Activated T-cell treated with anti-CD3 and anti-CD28 coated beads for 48 hours (primary cell): ENCODE data around the gene MRPL43.
"Not testable (repeated sequence)": the region's sequence is repeated elsewhere in the genome, so short reads cannot be mapped to it uniquely, and the experiment has no call there.

Source experiments
- DNase-seq: peaks from one replicate; pipeline ENCODE4 v3.0.0-alpha.2; 2020; ENCODE audit warnings: low read depth

Gene MRPL43

DNA sequence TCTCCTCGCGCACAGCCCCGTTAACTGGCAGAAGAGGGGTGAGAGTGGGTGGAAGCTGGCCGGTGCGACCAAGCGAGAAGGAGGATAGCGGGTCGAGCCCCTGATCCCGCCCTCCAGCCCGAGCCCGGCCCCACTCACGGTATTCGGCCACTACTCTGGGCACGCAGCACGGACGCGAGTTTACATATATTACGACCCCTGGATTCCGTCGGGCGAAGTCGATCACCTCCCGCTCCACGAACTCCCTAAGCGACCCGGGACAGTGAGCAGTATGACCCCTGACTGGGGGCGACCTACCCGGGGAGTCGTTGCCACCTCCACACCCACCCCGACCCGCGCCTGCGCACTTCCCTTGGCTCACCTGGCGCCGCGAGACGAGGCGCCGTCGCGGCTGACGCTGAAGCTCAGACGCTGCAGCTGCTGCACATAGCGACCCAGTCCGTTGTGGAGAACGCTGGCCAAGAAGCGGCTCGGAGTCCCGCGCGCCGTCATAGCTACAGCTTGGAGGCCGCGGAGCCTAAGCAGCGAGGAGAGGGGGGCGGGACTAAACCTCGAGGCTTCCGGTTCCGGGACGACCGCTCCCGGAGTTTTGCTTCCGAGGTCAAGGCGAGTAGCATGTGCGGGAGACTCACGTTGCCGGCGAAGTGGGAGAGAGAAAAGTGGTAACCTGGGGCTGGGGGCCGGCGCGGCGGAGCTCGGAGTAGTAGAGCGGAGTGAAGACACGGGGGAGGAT is at the start of gene MRPL43, which contains the start of gene TWNK:
Gene MRPL43 (minus strand): TSS at position 546 of the 733 bp plus-strand sequence. CDS start 54 bp downstream, at position 492.
Gene TWNK (plus strand): TSS at position 592 of the 733 bp plus-strand sequence. CDS start 668 bp downstream, outside the sequence.
- peak; percentile 77 for DNase-seq

DNA sequence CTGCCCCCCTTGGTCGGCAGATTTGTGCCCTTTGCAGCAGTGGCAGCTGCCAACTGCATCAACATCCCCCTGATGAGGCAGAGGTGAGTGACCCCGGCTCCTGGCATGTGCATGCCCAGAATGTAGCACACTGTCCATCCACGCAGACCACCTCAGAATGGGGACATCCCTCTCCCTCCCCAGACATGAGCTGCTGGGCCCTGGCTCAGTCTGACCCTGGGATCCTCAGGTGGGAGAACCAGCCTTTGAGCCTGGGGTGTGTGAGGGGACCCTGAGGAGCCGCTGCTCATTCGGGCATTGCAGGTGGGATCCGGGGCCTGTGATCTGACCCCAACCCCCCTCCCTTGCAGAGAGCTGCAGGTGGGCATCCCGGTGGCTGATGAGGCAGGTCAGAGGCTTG is 49.4 kb upstream of the MRPL43 start:
- no peak for DNase-seq

DNA sequence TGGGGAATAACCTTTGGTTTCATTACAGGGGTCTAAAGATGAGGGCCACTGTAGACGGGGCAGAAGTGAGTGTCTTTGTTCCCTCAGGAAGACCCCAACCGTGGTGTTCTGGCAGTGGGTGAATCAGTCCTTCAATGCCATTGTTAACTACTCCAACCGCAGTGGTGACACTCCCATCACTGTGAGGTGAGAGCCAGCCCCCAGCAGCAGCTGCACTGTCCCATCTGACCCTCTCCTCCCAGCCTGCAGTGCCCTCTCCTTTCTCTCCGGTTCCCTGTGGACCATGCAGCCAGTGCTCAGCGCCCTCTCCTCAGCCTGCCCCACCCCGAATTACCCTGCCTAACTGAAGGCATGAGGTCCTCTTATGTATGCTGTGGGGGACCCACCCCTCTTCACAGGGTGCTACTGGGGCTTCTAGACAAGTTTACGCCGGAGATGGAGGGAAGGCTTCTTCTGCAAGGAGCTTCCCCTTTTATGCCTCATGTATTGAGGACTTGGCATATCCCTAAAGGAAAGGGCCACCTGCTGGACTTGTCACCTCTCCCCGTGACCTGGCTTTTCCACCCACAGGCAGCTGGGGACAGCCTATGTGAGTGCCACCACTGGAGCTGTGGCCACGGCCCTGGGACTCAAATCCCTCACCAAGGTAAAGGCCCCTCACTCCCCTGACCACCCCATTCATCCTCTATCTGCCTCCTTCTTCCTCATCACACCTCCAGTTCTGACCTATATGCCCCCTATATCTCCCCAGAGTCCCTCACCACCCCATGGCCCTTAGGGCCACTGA is 48.8 kb upstream of the MRPL43 start:
- no peak for DNase-seq

DNA sequence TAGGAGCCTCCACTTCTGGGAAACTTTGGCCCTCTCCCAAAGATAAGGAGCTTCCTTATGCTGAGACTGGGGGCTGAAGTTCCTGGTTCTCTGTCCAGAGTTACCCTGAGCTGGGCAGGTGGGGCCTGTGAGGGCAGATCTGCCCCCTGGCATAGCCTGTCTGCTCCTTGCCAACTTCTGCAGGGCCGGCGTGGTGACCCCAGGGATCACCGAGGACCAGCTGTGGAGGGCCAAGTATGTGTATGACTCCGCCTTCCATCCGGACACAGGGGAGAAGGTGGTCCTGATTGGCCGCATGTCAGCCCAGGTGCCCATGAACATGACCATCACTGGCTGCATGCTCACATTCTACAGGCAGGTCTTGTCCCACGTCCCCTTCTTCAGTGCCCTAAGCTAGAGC is 48.0 kb upstream of the MRPL43 start:
- no peak for DNase-seq

DNA sequence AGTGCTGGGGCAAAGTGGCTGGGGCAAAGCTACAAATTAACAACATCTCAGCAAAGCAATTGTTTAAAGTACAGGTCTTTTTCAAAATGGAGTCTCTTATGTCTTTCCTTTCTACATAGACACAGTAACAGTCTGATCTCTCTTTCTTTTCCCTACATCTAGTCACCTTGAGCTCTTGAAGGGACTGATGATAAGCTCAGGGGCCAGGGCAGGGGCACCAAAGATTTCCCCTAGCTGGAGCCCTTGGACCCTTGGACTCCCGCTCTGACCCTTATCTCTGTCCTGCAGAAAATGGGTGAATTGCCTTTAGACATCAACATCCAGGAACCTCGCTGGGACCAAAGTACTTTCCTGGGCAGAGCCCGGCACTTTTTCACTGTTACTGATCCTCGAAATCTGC is 47.1 kb upstream of the MRPL43 start:
- DNase-seq: not testable (repeated sequence)

DNA sequence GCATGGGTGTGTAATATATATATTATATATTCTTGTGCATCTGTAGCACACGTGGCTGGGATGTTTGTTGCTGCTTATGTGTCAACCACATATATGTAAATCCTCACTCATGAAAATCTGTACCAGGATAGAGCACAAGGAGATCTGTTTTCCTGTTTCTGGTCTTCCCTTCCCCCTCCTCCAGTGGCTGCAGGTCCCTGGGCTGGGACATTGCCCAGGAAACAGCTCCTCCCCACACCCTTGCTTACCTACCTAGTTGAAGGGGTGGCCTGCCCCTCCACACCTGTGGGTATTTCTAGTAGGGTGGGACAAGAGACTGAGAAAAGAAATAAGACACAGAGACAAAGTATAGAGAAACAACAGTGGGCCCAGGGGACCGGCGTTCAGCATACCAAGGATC is 46.0 kb upstream of the MRPL43 start:
- DNase-seq: no peak

DNA sequence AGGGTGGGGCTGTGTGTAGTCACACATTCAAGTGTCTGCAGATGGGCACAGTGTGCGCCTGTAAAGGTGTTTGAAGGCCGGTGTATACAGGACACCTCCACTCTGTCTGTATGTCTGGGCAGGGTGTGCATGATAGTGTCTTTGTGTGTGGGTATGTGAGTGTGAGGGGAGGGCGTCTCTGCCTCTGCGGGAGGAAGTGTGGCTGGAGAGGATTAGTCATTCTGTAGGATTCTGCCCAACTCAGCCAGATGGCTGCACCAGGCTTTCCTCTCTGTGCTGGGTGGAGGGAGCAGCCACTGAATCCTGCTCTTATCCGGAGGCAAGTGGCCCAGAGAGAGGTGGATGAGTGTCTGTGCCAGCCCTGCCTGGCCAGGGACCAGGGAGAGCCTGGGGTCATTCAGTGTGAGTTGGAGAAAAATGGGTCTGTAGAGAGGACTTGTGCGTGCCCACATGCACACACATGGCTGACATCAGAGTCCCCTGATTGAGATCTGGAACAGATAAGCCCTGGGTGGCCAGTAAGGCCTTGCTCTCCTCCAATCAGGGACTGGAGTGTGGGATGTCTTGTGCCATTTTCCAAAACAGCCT is 45.4 kb upstream of the MRPL43 start:
- peak; percentile 46 for DNase-seq

DNA sequence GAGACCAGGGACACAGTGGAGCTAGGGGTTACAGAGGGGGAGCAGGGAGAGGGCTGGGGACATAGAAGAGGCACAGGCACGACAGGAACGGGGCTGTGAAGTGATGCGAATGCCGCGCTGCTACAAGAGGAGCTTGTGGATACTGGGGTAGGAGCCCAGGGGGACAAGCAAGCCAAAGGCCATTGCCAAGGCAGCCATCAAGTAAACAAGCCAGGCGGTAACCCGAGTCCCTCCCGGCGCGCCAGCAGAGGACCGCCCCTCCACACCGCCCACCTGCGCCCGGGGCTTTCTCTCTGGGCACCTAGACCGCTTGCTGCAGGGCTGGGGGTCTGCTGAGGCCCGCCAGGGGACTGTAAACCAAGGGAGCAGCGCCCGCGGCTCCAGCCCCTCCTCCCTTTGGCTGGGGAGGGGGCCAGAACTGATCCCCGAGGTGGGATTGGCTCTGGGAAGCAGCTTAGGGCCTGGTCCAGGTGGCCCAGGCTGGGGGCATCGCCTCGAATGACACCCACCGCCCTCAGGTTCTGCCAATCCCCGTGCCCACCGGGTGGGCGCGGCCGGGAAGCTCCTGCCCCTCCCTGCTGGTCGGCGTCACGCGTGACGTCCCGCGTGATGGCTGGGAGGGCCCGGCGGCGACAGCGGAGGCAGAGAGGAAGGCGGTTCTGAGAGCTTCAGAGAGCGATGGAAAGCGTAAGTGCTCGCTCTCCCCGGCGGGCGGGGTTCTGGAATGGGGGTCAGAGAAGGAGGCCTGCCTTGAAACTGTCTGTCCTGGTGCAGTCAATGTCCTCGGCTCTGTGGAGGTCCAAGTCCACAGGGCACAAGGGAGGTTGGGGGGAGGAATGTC is 44.7 kb upstream of the MRPL43 start:
- DNase-seq: peak; percentile 66

DNA sequence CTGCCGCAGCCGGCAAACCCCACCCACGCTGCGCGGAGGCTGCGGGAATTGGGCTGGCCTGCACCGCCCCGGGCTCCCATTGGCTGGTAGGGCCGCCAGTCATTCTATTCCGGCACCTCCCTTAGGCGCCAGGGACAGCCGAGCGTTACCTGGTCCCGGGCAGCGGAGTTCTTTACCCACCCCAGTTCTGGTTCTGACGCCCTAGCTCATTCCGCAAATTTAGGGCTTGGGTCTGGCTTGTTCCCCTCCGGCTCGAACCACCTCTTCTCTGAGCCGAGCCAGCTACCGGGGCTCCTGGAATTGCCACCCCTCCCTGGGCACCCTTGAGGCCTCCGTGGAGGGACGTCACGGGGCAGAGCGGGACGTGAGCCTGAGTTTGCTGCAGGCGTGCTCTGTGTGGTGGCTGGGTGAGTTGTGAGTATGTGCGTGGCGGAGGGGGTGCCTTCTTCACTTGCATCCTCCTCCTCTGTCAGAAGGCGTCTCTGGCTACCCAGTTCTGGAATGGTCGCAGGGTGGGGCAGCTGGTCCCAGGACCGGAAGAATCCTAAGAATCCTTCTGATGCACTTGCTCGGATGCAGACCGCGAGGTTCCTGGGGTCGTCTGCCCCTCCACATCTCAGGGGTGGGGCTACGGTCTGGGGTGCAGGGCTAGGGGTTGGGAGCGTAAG is 44.0 kb upstream of the MRPL43 start, which contains the start of the genes PDZD7 and SFXN3:
Gene PDZD7 (minus strand): TSS at position 2 of the 668 bp plus-strand sequence. CDS start 910 bp downstream, outside the sequence.
Gene SFXN3 (plus strand): TSS at position 107 of the 668 bp plus-strand sequence. CDS start 3,461 bp downstream, outside the sequence.
- peak; percentile 96 for DNase-seq

DNA sequence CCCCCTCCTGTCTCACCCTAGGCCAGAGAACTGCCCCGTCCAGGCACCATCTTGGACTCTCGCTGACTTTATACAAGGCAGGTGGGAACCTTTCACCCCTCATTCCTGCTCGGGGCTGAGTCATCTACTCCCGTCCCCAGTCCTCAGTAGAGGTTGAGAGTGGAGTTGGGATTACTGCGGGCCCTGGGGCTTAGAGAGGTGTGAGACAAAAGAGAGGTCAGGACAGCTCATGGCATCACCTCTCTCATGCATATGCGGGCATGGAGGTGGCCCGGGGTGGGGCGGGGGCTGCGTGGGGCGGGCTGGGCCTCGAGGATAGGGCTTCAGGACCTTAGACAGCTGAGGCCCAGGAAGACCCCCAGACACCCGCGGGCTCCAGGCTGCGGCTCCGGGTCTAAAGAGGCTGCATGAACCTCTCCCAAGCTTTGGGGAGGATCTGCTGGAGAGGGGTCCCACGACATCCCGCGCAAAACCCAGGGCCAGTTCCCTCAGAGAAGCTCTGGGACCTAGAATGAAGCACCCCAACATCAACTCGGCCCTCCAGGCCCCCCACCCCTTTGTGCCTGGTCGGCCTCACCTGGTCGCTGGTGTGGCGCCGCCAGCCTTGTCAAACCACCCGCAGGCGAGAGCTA is 43.3 kb upstream of the MRPL43 start:
- DNase-seq: no peak

DNA sequence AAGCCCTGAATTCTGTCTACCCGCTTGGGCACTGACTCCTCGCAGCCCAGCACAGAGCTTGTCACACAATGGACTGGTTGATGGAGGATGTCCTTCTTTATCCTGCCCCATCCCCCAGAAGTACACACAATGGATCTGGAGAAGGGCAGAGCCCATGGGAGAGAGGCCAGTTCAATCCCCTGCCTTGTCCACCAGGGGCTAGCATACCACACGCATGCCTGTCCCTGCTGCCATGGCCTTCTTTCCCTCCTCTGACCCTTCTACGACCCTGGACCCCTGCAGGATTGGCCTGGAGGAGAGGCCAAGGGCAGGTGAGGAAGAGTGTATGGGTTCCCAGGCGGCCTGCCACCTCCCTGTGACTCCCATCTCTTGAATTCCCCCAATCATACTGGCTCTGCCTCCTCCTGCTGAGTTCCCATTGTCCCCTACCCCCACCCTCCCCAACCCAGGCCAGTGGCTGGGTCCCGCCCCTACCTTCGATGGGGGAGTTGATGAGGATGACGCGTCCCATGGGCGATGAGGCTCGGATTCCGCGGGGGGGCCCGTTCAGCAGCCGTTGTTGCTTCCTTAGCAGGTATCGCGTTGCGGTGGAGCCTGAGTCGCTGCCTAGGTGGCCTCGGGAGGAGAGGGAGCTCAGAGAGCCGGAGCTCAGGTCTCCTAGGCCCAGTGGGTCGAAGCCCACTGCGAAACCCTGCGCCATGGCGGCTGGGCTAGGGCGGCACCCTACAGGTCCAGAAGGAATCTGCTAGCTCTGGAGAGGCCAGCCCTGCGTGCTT is 42.4 kb upstream of the MRPL43 start:
- DNase-seq: no peak

DNA sequence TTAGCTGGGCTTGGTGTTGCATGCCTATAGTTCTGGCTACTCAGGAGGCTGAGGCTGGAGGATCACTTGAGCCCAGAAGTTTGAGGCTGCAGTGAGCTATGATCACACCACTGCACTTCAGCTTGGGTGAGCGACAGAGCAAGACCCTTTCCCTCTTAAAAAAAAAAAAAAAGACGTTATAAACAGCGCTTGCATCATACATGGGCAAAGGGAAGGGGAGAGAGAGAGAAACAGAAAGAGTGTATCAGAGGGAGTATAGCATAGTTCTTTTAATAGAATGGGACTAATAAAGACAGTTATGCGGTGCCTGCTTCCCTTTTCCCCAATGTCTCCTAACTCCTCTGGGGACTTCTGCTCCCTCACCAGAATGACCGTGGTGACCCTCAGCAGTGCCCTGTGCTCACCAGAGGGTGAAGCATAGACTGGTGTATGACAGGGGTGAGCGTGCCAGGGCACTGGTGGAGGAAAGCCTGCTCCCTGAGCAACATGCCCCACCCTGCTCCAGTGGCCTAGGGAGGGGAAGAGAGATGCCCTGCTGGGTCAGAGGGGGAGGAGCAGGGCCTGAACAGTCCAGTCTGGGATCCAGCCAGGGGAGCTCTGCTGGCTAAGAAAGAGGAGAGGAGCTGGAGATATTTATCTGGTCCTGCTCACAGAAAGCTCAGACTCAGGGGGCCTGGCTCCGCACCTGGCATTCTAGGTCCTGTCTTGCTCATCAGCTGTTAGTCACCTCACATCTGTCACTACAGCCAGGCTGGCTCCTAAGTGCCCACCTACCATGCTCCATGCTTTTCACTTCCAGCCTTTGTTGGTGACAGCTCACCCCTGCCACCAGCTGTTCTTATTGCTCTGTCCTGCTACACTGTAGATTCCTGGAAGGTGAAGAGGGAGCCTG is 41.4 kb upstream of the MRPL43 start:
- no peak for DNase-seq

DNA sequence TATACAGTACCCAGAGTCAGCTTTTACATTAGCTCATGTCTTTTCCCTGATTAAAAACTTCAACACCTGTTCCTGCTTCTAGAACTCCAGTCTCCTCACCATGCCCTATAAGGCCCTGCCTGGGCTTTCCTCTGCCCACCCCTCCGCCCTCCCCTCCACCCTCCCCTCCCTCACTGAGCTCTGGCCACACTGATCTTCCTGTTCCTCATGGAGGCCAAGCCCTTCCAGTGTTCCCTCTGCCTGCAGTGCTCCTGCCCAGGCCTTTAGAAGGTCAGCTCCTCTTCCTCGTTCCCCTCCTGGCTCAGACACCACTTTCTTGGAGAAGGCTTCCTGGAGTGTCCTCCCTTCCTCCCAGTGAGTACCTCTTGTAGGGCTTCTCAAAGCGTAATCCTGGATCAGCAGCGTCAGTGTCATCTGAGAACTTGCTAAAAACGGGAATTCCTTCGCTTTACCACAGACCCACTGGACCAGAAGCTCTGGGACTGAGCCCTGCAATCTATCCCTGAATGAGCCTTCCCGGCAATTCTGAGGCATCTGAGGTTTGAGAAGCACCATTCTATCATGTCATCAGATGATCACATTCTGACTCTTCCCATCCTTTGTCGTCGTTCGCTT is 39.9 kb upstream of the MRPL43 start:
- no peak for DNase-seq

DNA sequence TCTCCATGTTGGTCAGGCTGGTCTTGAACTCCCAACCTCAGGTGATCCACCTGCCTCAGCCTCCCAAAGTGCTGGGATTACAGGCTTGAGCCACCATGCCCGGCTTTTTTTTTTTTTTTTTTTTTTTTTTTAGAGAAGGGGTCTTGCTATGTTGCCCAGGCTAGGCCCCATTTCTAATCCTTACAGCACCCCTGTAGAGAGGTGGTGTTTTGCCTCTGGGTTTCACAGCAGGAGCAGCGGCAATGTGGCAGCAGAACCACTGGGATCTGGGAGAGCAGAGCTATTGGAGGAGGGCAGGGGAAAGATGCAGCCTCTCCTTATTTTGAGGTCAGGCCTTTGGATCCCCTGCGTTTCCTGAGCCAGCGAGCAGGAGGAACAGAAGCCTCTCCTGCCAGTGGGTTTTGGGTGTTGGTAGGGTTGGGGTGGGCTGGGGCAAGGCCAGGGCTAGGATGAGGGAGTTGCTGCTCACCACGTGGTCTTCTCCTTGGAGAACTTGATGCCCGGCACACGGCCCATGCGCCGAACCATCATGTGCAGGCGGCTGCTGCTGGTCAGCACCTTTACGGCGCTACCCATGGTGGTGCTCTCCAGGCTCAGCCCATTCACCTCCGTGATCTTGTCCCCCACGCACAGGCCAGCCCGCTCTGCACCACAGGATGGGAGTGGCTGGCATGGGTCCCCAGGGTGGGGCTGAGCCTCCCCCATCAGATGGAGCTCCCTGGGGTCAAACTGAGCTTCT is 35.8 kb upstream of the MRPL43 start:
- no peak for DNase-seq

DNA sequence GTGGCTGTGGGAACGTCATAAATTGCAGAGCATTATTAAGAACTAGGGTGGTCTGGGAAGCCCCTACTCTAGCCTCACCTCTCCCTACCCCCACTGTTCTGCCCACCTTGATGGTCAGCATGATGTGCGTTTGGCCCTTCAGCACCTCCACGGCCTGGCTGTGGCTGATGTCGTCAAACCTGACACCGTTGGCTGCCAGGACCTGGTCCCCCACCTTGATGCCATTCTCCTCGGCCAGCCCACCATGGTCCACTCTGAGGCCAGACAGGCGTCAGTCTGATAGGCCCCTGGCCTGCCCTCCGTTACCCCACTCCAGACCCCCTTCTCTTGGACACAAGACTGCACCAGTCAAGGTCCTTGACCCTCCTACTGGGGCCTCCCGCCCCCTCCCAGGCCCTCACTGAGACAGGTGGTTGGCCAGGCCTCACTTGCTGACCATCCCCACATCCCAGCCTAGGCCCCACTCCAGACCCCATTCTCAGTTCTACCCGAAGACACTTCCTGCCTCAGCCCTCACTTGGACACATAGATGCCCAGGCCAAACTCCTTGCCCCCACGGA is 34.5 kb upstream of the MRPL43 start:
- no peak for DNase-seq

DNA sequence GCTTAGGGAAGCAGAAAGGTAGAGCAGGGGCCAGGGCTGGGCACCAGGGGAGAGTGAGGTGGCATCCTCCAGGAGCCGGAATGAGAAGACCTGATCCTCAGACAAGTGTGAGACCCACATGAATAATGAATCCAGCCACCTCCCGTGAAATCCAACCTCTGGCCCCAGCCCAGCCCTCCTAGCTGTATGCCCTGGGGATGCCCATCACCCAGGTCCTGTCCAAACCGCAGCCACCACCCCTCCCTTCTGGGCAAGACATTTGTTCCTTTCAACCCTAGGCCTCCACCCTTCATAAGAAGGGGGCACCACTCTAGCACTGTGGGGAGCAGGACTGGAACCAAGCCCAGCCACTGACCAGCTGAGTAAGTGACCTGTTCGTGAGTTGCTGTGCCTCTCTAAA is 33.9 kb upstream of the MRPL43 start:
- no peak for DNase-seq

DNA sequence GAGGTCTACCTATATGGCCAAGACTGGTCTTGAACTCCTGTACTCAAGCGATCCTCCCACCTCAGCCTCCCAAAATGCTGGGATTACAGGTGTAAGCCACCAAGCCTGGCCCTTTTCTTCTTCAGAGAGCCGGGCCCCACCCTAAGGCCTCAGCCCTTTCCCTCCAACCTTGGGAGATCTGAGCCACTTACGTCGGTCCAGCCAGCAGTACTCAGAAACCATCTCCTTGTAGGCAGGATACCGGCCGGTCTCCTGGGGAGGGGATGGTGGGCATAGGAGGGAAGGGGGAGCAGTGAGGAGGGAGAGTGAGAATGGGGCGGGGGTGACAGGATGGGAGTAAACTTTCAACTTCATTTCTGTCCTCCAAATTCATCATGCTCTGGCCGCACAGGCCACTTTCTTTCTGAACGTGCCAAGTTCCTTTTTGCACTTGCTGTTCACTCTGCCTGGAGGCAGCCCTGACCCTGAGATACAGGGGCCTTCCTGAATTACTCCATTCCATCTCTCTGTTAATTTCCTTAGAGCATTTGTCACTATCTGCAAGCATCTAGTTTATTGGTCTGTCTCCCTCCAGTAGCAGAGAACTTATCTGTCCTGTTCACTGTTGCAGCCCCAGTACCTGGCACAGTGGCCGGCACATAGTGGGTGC is 33.3 kb upstream of the MRPL43 start:
- DNase-seq: no peak
